OCI-LY7 (cell line): ENCODE data around the gene HGS. TPM values are rescaled to one million over a fixed set of nuclear protein-coding genes. Genes with fewer than 3 reads are reported as not detected.

Source experiments
- BruUV-seq: library from RNA; stranded (reverse); fragments of 400-500 nt; replicated peaks from 2 replicates; lab custom pipeline; 2021; lab: Mats Ljungman, UMichigan
- CTCF ChIA-PET: fragments of 300-600 bp; sonication (Branson Sonifier 250); formaldehyde crosslinking; loops from one replicate; lab custom pipeline; 2022; ENCODE audit warnings: antibody characterized with exemption; ENCODE audit not compliant: unreplicated experiment; lab: Charles Lee
- POLR2A ChIA-PET: fragments of 300-600 bp; sonication (Branson Sonifier 250); formaldehyde crosslinking; loops from one replicate; lab custom pipeline; 2022; ENCODE audit warnings: antibody characterized with exemption; lab: Charles Lee
- DNase-seq: peaks from one replicate; pipeline ENCODE4 v3.0.0-alpha.2; 2015; ENCODE audit warnings: low spot score
- H2AFZ ChIP-seq: fragments of 200-600 bp; sonication (generic), shearing (Covaris generic); 2 replicates; pipeline ENCODE4 v1.6.1; 2014; ENCODE audit warnings: mild to moderate bottlenecking, antibody characterized with exemption, low read length, moderate library complexity
- H3K27ac ChIP-seq: fragments of 200-600 bp; sonication (generic); 2 replicates; pipeline ENCODE4 v1.5.1; 2014; ENCODE audit warnings: mixed run types, low read depth, mild to moderate bottlenecking, moderate library complexity, low read length, inconsistent platforms; ENCODE audit not compliant: poor library complexity, severe bottlenecking
- H3K36me3 ChIP-seq: fragments of 200-600 bp; sonication (generic); 2 replicates; pipeline ENCODE4 v1.6.1; 2014; ENCODE audit warnings: mild to moderate bottlenecking, antibody characterized with exemption, low read length, moderate library complexity, mixed read lengths; ENCODE audit not compliant: insufficient read depth
- H3K4me1 ChIP-seq: fragments of 200-600 bp; sonication (generic); 2 replicates; pipeline ENCODE4 v1.5.1; 2014; ENCODE audit warnings: mild to moderate bottlenecking, low read length; ENCODE audit not compliant: insufficient read depth, poor library complexity, severe bottlenecking
- H3K4me2 ChIP-seq: fragments of 200-600 bp; sonication (generic); 2 replicates; pipeline ENCODE4 v1.6.1; 2014; ENCODE audit warnings: mild to moderate bottlenecking, low read length
- H3K4me3 ChIP-seq: fragments of 200-600 bp; sonication (generic); 2 replicates; pipeline ENCODE4 v1.5.1; 2014; ENCODE audit warnings: mild to moderate bottlenecking, low read depth, low read length; ENCODE audit not compliant: poor library complexity, severe bottlenecking
- H3K79me2 ChIP-seq: fragments of 200-600 bp; sonication (generic); 2 replicates; pipeline ENCODE4 v1.6.1; 2016; ENCODE audit warnings: low read depth, mild to moderate bottlenecking, low read length, moderate library complexity, mixed read lengths; ENCODE audit not compliant: insufficient read depth
- H3K9me2 ChIP-seq: fragments of 200-600 bp; sonication (generic); 2 replicates; pipeline ENCODE4 v1.6.1; 2016; ENCODE audit warnings: mild to moderate bottlenecking, low read length, mixed read lengths; ENCODE audit not compliant: insufficient read depth
- H3K9me3 ChIP-seq: fragments of 200-600 bp; sonication (generic); 2 replicates; pipeline ENCODE4 v1.6.1; 2014; ENCODE audit warnings: mild to moderate bottlenecking, mixed run types, low read length, mixed read lengths
- H4K20me1 ChIP-seq: fragments of 200-600 bp; sonication (generic); 2 replicates; pipeline ENCODE4 v1.6.1; 2014; ENCODE audit warnings: mild to moderate bottlenecking, antibody characterized with exemption, low read length, moderate library complexity, mixed read lengths; ENCODE audit not compliant: insufficient read depth
- CTCF ChIP-seq: fragments of 200-600 bp; sonication (generic); conservative IDR thresholded peaks from 2 replicates; pipeline ENCODE4 v1.5.1; 2014; ENCODE audit warnings: mild to moderate bottlenecking, antibody characterized with exemption, low read length, moderate library complexity, mixed read lengths
- EZH2phosphoT487 ChIP-seq: fragments of 200-600 bp; sonication (generic); IDR thresholded peaks from 2 replicates; pipeline ENCODE4 v1.6.1; 2018; ENCODE audit warnings: low read depth, borderline replicate concordance, mild to moderate bottlenecking, mixed run types, antibody characterized with exemption, low read length, moderate library complexity, mixed read lengths
- intact Hi-C: fragments of 100-400 bp; cut with micrococcal nuclease; formaldehyde crosslinking; loops from one replicate; pipeline ENCODE4 v1.10.0; 2022; ENCODE audit not compliant: unreplicated experiment
- total RNA-seq, 2 experiments: library from RNA; depleted of rRNA in 1 of 2; stranded (reverse); fragments of >200 nt in 1 of 2; shearing (Covaris generic) in 1 of 2; gene quantifications; 2 replicates each; pipeline ENCODE4 v1.2.3, GENCODE V29; 2014 to 2022

Gene HGS
- total RNA-seq, 2 experiments from 2014 or later, result 162 to 175 TPM

DNA sequence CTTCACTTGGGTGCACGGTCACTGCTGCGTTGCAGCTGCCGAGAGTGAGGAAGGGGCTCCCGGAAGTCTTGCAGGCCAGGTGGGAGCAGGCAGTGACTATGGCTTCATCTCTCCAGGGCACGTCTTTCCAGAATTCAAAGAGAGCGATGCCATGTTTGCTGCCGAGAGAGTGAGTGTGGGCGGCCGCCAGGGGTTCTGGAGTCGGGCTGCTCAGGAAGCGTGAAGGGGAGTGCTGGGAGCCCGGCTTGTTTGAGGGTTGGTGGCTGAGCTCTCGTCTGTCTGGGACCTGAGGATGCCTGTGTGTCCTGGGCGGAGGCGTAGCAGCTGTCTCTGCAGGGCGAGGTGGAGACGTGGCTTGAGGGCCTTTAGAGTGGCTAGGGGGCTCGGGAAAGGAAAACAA lies 6.3 kb downstream of the HGS start:
- H3K4me3 ChIP-seq, result no peak overlapping the region
- ChIA-PET CTCF (no interaction called here), POLR2A (no interaction called here)
- H3K9me2 ChIP-seq, result no peaks in the 10 kb centered on the region
- intact Hi-C loops, result no loop called here
- H3K79me2 ChIP-seq, result peaks cover 14% of the 10 kb centered on the region
- H4K20me1 ChIP-seq, result no peaks in the 10 kb centered on the region; the same call in 1 of the 2 replicates
- no peak overlapping the region for H2AFZ ChIP-seq
- no peak for TF ChIP-seq EZH2phosphoT487
- no peak for TF ChIP-seq CTCF
- no peak overlapping the region for H3K4me2 ChIP-seq
- peaks cover 97% of the 10 kb centered on the region for H3K36me3 ChIP-seq
- peaks cover 9% of the 10 kb centered on the region for H3K4me1 ChIP-seq
- H3K9me3 ChIP-seq, result no peaks in the 10 kb centered on the region
- no peak overlapping the region for H3K27ac ChIP-seq
- no TSS peak for BruUV-seq
- DNase-seq, result no peak

GRCh38 chr17:81690549-81690948 lies 6.7 kb downstream of the HGS start:
- no TSS peak for BruUV-seq
- Histone ChIP-seq H3K4me3 (no peak overlapping the region), H3K9me2 (no peaks in the 10 kb centered on the region), H3K79me2 (peaks cover 9% of the 10 kb centered on the region), H2AFZ (no peak overlapping the region), H3K4me1 (peaks cover 4% of the 10 kb centered on the region), H3K36me3 (peaks cover 98% of the 10 kb centered on the region), H3K4me2 (no peak overlapping the region), H3K27ac (no peak overlapping the region), H3K9me3 (no peaks in the 10 kb centered on the region), H4K20me1 (no peaks in the 10 kb centered on the region; the same call in 1 of the 2 replicates)
- ChIA-PET CTCF (no interaction called here), POLR2A (no interaction called here)
- TF ChIP-seq EZH2phosphoT487 (no peak), CTCF (no peak)
- intact Hi-C loops, result no loop called here
- no peak for DNase-seq

- Histone ChIP-seq H4K20me1 (no peaks in the 10 kb centered on the region; the same call in 1 of the 2 replicates), H3K79me2 (peaks cover 3% of the 10 kb centered on the region; the same call in 1 of the 2 replicates), H3K4me1 (no peaks in the 10 kb centered on the region), H3K9me3 (no peaks in the 10 kb centered on the region), H3K4me2 (no peak overlapping the region), H3K36me3 (peaks cover 98% of the 10 kb centered on the region), H3K27ac (no peak overlapping the region), H3K9me2 (no peaks in the 10 kb centered on the region), H3K4me3 (no peak overlapping the region), H2AFZ (no peak overlapping the region)
- no peak for DNase-seq
- intact Hi-C loops, result no loop called here
- TF ChIP-seq EZH2phosphoT487 (no peak), CTCF (no peak)
- ChIA-PET CTCF (no interaction called here), POLR2A (no interaction called here)
- no TSS peak for BruUV-seq
Measured at GRCh38 chr17:81691196-81691595, 7.4 kb downstream of the HGS start.
